ENCODE measurements around the gene AJUBA.
A peak's percentile ranks its signal among the peaks of the same experiment; 100 is the strongest.
"Not testable (repeated sequence)": the region's sequence is repeated elsewhere in the genome, so short reads cannot be mapped to it uniquely, and the experiment has no call there.

The AJUBA gene

GRCh38 chr14:23006188-23006534, 23.8 kb upstream of the AJUBA start:
- DNase-seq (ENCODE audit: low read depth) = no peak

- no peak for DNase-seq (ENCODE audit: low read depth)
Measured at GRCh38 chr14:23005451-23006187, 23.3 kb upstream of the AJUBA start.

GRCh38 chr14:23004274-23004673, 21.9 kb upstream of the AJUBA start:
- DNase-seq (ENCODE audit: low read depth) = not testable (repeated sequence)

- DNase-seq (ENCODE audit: low read depth) = no peak
Measured at GRCh38 chr14:23002592-23002991, 20.2 kb upstream of the AJUBA start.

- no peak for DNase-seq (ENCODE audit: low read depth)
Measured at GRCh38 chr14:23000860-23001259, 18.5 kb upstream of the AJUBA start.

- no peak for DNase-seq (ENCODE audit: low read depth)
Measured at GRCh38 chr14:22998329-22999012, 16.1 kb upstream of the AJUBA start.

GRCh38 chr14:22997676-22998323, 15.4 kb upstream of the AJUBA start:
- DNase-seq (ENCODE audit: low read depth) = no peak

- DNase-seq (ENCODE audit: low read depth) = no peak
Measured at GRCh38 chr14:22996768-22997654, 14.7 kb upstream of the AJUBA start.

GRCh38 chr14:22995889-22996625, 13.7 kb upstream of the AJUBA start:
- DNase-seq (ENCODE audit: low read depth) = no peak

GRCh38 chr14:22994762-22995275, 12.5 kb upstream of the AJUBA start:
- no peak for DNase-seq (ENCODE audit: low read depth)

GRCh38 chr14:22993517-22993916, 11.2 kb upstream of the AJUBA start:
- no peak for DNase-seq (ENCODE audit: low read depth)

GRCh38 chr14:22991852-22992251, 9.5 kb upstream of the AJUBA start:
- DNase-seq (ENCODE audit: low read depth) = no peak

GRCh38 chr14:22987291-22987690, 4.9 kb upstream of the AJUBA start:
- DNase-seq (ENCODE audit: low read depth) = no peak

- peak; percentile 71 for DNase-seq (ENCODE audit: low read depth)
Measured at GRCh38 chr14:22986508-22987054, 4.2 kb upstream of the AJUBA start.

- DNase-seq (ENCODE audit: low read depth) = no peak
Measured at GRCh38 chr14:22985894-22986507, 3.6 kb upstream of the AJUBA start.

- DNase-seq (ENCODE audit: low read depth) = no peak
Measured at GRCh38 chr14:22984959-22985658, 2.8 kb upstream of the AJUBA start.

GRCh38 chr14:22981876-22982476, 375 bp downstream of the AJUBA start:
- DNase-seq (ENCODE audit: low read depth) = no peak

- no peak for DNase-seq (ENCODE audit: low read depth)
Measured at GRCh38 chr14:22981090-22981875, 1.1 kb downstream of the AJUBA start.

- peak; percentile 39 for DNase-seq (ENCODE audit: low read depth)
Measured at GRCh38 chr14:22980672-22981089, 1.7 kb downstream of the AJUBA start.
